PC-3 (cell line): ENCODE results near the gene SDHC. TPM values are rescaled to one million over a fixed set of nuclear protein-coding genes. Genes with fewer than 3 reads are reported as not detected.

Source experiments
- ATAC-seq: fragments of 200-7000 bp; cut with Tn5 transposase; 2 replicates; pipeline ENCODE4 v1.9.1; 2020; ENCODE audit warnings: mild to moderate bottlenecking, moderate library complexity
- BruUV-seq: library from RNA; stranded (reverse); fragments of 400-500 nt; replicated peaks from 2 replicates; lab custom pipeline; 2021; lab: Mats Ljungman, UMichigan
- CTCF ChIA-PET: fragments of 300-600 bp; sonication (Branson Sonifier 250); formaldehyde crosslinking; loops from one replicate; lab custom pipeline; 2022; ENCODE audit warnings: antibody characterized with exemption; lab: Charles Lee
- POLR2A ChIA-PET: fragments of 300-600 bp; sonication (Branson Sonifier 250); formaldehyde crosslinking; loops from one replicate; lab custom pipeline; 2022; ENCODE audit warnings: antibody characterized with exemption; ENCODE audit not compliant: unreplicated experiment; lab: Charles Lee
- DNase-seq: peaks from one replicate; pipeline ENCODE4 v3.0.0-alpha.2; 2015
- H2AFZ ChIP-seq: fragments of 300-600 bp; sonication (generic); 2 replicates; pipeline ENCODE4 v1.6.0; 2016; ENCODE audit warnings: antibody characterized with exemption, low read length
- H3F3A ChIP-seq: fragments of 300-600 bp; sonication (generic); one replicate; pipeline ENCODE4 v1.6.0; 2017; ENCODE audit warnings: antibody characterized with exemption, low read length, control low read depth, mild to moderate bottlenecking; ENCODE audit not compliant: unreplicated experiment
- H3K27ac ChIP-seq: fragments of 300-600 bp; sonication (generic); 2 replicates; pipeline ENCODE4 v1.5.1; 2016; ENCODE audit warnings: mild to moderate bottlenecking, low read length
- H3K27me3 ChIP-seq: fragments of 300-600 bp; sonication (generic); 2 replicates; pipeline ENCODE4 v1.6.1; 2016; ENCODE audit warnings: low read length, mixed read lengths
- H3K36me3 ChIP-seq: fragments of 300-600 bp; sonication (generic); 2 replicates; pipeline ENCODE4 v1.6.1; 2016; ENCODE audit warnings: low read depth, mixed run types, low read length, mixed read lengths
- H3K4me1 ChIP-seq: fragments of 300-600 bp; sonication (generic); 2 replicates; pipeline ENCODE4 v1.5.1; 2016; ENCODE audit warnings: low read length; ENCODE audit not compliant: insufficient read depth
- H3K4me2 ChIP-seq: fragments of 300-600 bp; sonication (generic); 2 replicates; pipeline ENCODE4 v1.6.0; 2016; ENCODE audit warnings: low read length
- H3K4me3 ChIP-seq: fragments of 300-600 bp; sonication (generic); 2 replicates; pipeline ENCODE4 v1.5.1; 2016; ENCODE audit warnings: mild to moderate bottlenecking, low read length, mixed read lengths
- H3K79me2 ChIP-seq: fragments of 300-600 bp; sonication (generic); 2 replicates; pipeline ENCODE4 v1.6.1; 2017; ENCODE audit warnings: low read length, mixed read lengths
- H3K9ac ChIP-seq: fragments of 300-600 bp; sonication (generic); 2 replicates; pipeline ENCODE4 v1.6.0; 2016; ENCODE audit warnings: mild to moderate bottlenecking, low read length
- H3K9me2 ChIP-seq: fragments of 300-600 bp; sonication (generic); replicated peaks from 2 replicates; pipeline ENCODE4 v1.6.1; 2016; ENCODE audit warnings: mixed run types, low read length, mixed read lengths
- H3K9me3 ChIP-seq: fragments of 300-600 bp; sonication (generic); 2 replicates; pipeline ENCODE4 v1.6.1; 2016; ENCODE audit warnings: low read length, mixed read lengths
- H4K20me1 ChIP-seq: fragments of 300-600 bp; sonication (generic); 2 replicates; pipeline ENCODE4 v1.6.1; 2016; ENCODE audit warnings: low read length, mixed read lengths
- EZH2 ChIP-seq: fragments of 300-600 bp; sonication (generic); IDR thresholded peaks from one replicate; pipeline ENCODE4 v1.6.1; 2017; ENCODE audit warnings: antibody characterized with exemption, mild to moderate bottlenecking, low read length; ENCODE audit not compliant: unreplicated experiment
- EZH2phosphoT487 ChIP-seq: fragments of 300-600 bp; sonication (generic); IDR thresholded peaks from 2 replicates; pipeline ENCODE4 v1.6.1; 2018; ENCODE audit warnings: mild to moderate bottlenecking, antibody characterized with exemption, low read length, borderline replicate concordance
- intact Hi-C: fragments of 100-400 bp; cut with micrococcal nuclease; formaldehyde crosslinking; loops from 2 replicates; pipeline ENCODE4 v1.9.0; 2023
- total RNA-seq: library from RNA; depleted of rRNA; stranded (reverse); fragments of >200 nt; gene quantifications from 2 replicates; pipeline ENCODE4 v1.2.3, GENCODE V29; 2014
- TF ChIP-seq, protein P1 (sequence below): fragments of 300-600 bp; sonication (generic); conservative IDR thresholded peaks from 2 replicates; pipeline ENCODE4 v1.5.1; 2017; ENCODE audit warnings: antibody characterized with exemption, low read depth, mild to moderate bottlenecking, low read length

The SDHC gene
- total RNA-seq, 1 experiment from 2014 or later: 26.1 TPM

GRCh38 chr1:161285113-161285512, 29.1 kb upstream of the SDHC start:
- H3K36me3 ChIP-seq: no peaks in the 10 kb centered on the region
- H3K27me3 ChIP-seq: peaks cover 49% of the 10 kb centered on the region
- no peaks in the 10 kb centered on the region for H4K20me1 ChIP-seq
- H3K4me2 ChIP-seq: no peak overlapping the region
- no TSS peak for BruUV-seq
- TF ChIP-seq, protein P1, sequence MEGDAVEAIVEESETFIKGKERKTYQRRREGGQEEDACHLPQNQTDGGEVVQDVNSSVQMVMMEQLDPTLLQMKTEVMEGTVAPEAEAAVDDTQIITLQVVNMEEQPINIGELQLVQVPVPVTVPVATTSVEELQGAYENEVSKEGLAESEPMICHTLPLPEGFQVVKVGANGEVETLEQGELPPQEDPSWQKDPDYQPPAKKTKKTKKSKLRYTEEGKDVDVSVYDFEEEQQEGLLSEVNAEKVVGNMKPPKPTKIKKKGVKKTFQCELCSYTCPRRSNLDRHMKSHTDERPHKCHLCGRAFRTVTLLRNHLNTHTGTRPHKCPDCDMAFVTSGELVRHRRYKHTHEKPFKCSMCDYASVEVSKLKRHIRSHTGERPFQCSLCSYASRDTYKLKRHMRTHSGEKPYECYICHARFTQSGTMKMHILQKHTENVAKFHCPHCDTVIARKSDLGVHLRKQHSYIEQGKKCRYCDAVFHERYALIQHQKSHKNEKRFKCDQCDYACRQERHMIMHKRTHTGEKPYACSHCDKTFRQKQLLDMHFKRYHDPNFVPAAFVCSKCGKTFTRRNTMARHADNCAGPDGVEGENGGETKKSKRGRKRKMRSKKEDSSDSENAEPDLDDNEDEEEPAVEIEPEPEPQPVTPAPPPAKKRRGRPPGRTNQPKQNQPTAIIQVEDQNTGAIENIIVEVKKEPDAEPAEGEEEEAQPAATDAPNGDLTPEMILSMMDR: no peak
- TF ChIP-seq EZH2 (no peak), EZH2phosphoT487 (no peak)
- no peaks in the 10 kb centered on the region for H3K9me2 ChIP-seq
- no peaks in the 10 kb centered on the region for H3K9me3 ChIP-seq
- no peaks in the 10 kb centered on the region for H3F3A ChIP-seq
- H3K9ac ChIP-seq: no peak overlapping the region
- intact Hi-C loops: no loop called here
- ChIA-PET POLR2A (no interaction called here), CTCF (no interaction called here)
- H3K27ac ChIP-seq: no peak overlapping the region
- no peak for DNase-seq
- H3K4me1 ChIP-seq: no peaks in the 10 kb centered on the region
- H3K79me2 ChIP-seq: no peaks in the 10 kb centered on the region
- no peak for ATAC-seq
- no peak overlapping the region for H3K4me3 ChIP-seq
- no peak overlapping the region for H2AFZ ChIP-seq

GRCh38 chr1:161285521-161285920, 28.7 kb upstream of the SDHC start:
- ATAC-seq (no peak), DNase-seq (no peak)
- POLR2A ChIA-PET: interaction anchor here (0.6 kb wide), 1 partner anchor 54 kb away, joined by 3 read pairs; no protein-coding TSS in a partner anchor
- Histone ChIP-seq H3K4me3 (no peak overlapping the region), H2AFZ (no peak overlapping the region), H3K9ac (no peak overlapping the region), H3K9me2 (no peaks in the 10 kb centered on the region), H3K36me3 (no peaks in the 10 kb centered on the region), H4K20me1 (no peaks in the 10 kb centered on the region), H3K9me3 (no peaks in the 10 kb centered on the region), H3F3A (no peaks in the 10 kb centered on the region), H3K4me2 (no peak overlapping the region), H3K79me2 (no peaks in the 10 kb centered on the region), H3K27ac (no peak overlapping the region), H3K27me3 (peaks cover 49% of the 10 kb centered on the region), H3K4me1 (no peaks in the 10 kb centered on the region)
- BruUV-seq: no TSS peak
- intact Hi-C loops: no loop called here
- TF ChIP-seq, protein P1: no peak
- TF ChIP-seq EZH2: no peak
- no peak for TF ChIP-seq EZH2phosphoT487
- CTCF ChIA-PET: no interaction called here

DNA sequence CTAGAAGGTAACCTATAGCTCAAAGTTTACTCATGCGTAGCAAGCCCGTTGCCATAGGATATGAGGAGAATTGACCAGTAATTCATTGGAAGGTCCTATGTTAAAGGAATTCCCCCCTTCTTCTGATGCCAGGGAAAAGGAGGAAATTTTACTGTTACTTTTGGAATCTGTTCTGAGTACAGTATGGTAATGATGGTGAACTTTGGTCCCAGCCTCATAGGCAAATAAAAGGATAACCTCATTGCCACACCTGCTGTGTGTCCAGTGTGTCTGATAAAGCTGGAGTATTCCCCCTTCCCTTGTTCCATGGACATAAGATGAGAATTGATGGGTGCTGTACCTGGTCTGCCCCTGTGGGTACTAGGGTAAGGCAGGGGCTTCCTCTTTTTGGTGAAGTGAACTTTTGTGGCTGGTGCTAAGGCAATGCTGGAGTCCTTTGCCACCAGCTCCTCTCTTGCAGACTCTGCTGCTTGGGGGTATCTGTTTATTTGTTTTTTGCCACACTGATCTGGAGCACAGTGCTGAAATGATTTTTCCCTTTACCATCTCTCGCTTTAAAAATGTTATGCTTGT, 26.6 kb upstream of the SDHC start:
- ATAC-seq (no peak), DNase-seq (no peak)
- no peak overlapping the region for H3K27ac ChIP-seq
- H3F3A ChIP-seq: no peaks in the 10 kb centered on the region
- no peak overlapping the region for H3K4me3 ChIP-seq
- H3K36me3 ChIP-seq: no peaks in the 10 kb centered on the region
- no peaks in the 10 kb centered on the region for H3K9me2 ChIP-seq
- CTCF ChIA-PET: no interaction called here
- H3K4me1 ChIP-seq: no peaks in the 10 kb centered on the region
- intact Hi-C loops: no loop called here
- POLR2A ChIA-PET: no interaction called here
- TF ChIP-seq EZH2phosphoT487: no peak
- TF ChIP-seq, protein P1: no peak
- no peaks in the 10 kb centered on the region for H3K9me3 ChIP-seq
- H3K27me3 ChIP-seq: peaks cover 47% of the 10 kb centered on the region
- H3K9ac ChIP-seq: no peak overlapping the region
- H3K79me2 ChIP-seq: no peaks in the 10 kb centered on the region
- H2AFZ ChIP-seq: no peak overlapping the region
- H3K4me2 ChIP-seq: no peak overlapping the region
- no TSS peak for BruUV-seq
- H4K20me1 ChIP-seq: no peaks in the 10 kb centered on the region
